GM12878 (cell line): ENCODE data around the gene POLR1G. TPM values are rescaled to one million over a fixed set of nuclear protein-coding genes. Genes with fewer than 3 reads are reported as not detected.

ENCODE experiments used
- BHLHE40 ChIP-seq, 2 experiments: fragments of 450-650 bp in 1 of 2; IDR thresholded peaks; 2 replicates each; pipeline ENCODE4 v1.6.1; 2011 to 2017; ENCODE audit warnings: low read depth in 2 of 2, borderline replicate concordance in 1 of 2, improper control_type of control experiment in 1 of 2, low read length in 1 of 2, mild to moderate bottlenecking in 1 of 2
- CREM ChIP-seq: IDR thresholded peaks from 2 replicates; pipeline ENCODE4 v1.6.1; 2014; ENCODE audit warnings: antibody characterized with exemption, low read depth
- DPF2 ChIP-seq: fragments of 450-650 bp; IDR thresholded peaks from 2 replicates; pipeline ENCODE4 v1.6.1; 2017; ENCODE audit warnings: mild to moderate bottlenecking
- E2F8 ChIP-seq: fragments of 450-650 bp; IDR thresholded peaks from 2 replicates; pipeline ENCODE4 v1.6.1; 2018; ENCODE audit warnings: mild to moderate bottlenecking, low read depth, moderate library complexity; ENCODE audit not compliant: partially characterized antibody
- ETV6 ChIP-seq, 2 experiments: fragments of 450-650 bp in 1 of 2; IDR thresholded peaks in 1 of 2; conservative IDR thresholded peaks in 1 of 2; 2 replicates each; pipeline ENCODE4 v1.6.1; 2014; ENCODE audit warnings: antibody characterized with exemption in 1 of 2, borderline replicate concordance in 1 of 2, low read depth in 1 of 2, mild to moderate bottlenecking in 1 of 2, moderate library complexity in 1 of 2
- HCFC1 ChIP-seq: fragments of 150-350 bp; IDR thresholded peaks from 2 replicates; pipeline ENCODE4 v1.6.1; 2014; ENCODE audit warnings: low read length
- MLLT1 ChIP-seq: fragments of 450-650 bp; IDR thresholded peaks from 2 replicates; pipeline ENCODE4 v1.6.1; 2016; ENCODE audit warnings: mild to moderate bottlenecking
- NFIC ChIP-seq: IDR thresholded peaks from 2 replicates; pipeline ENCODE4 v1.6.1; 2012; ENCODE audit warnings: low read depth, mild to moderate bottlenecking, inconsistent platforms, low read length, moderate library complexity
- NR2C1 ChIP-seq: fragments of 450-650 bp; IDR thresholded peaks from 2 replicates; pipeline ENCODE4 v1.6.1; 2017; ENCODE audit warnings: antibody characterized with exemption, mild to moderate bottlenecking, moderate library complexity
- PAX5 ChIP-seq: IDR thresholded peaks from 2 replicates; pipeline ENCODE4 v1.6.1; 2011; ENCODE audit warnings: low read depth, low read length, borderline replicate concordance
- RAD21 ChIP-seq: IDR thresholded peaks from 2 replicates; pipeline ENCODE4 v1.6.1; 2011; ENCODE audit warnings: mild to moderate bottlenecking, low read depth, low read length, moderate library complexity; ENCODE audit not compliant: insufficient read depth
- RELB ChIP-seq: fragments of 450-650 bp; IDR thresholded peaks from 2 replicates; pipeline ENCODE4 v1.6.1; 2017; ENCODE audit warnings: low read depth, mild to moderate bottlenecking, moderate library complexity
- SKIL ChIP-seq: fragments of 450-650 bp; IDR thresholded peaks from 2 replicates; pipeline ENCODE4 v1.6.1; 2017; ENCODE audit warnings: mild to moderate bottlenecking, low read depth, inconsistent platforms; ENCODE audit not compliant: poor library complexity, severe bottlenecking
- SMARCA5 ChIP-seq: fragments of 450-650 bp; IDR thresholded peaks from 2 replicates; pipeline ENCODE4 v1.6.1; 2017; ENCODE audit warnings: mild to moderate bottlenecking
- ZBTB11 ChIP-seq: fragments of 450-650 bp; formaldehyde crosslinking; IDR thresholded peaks from 2 replicates; pipeline ENCODE4 v1.5.0; 2022; ENCODE audit warnings: mild to moderate bottlenecking, missing genetic modification characterization
- ZNF207 ChIP-seq: fragments of 450-650 bp; IDR thresholded peaks from 2 replicates; pipeline ENCODE4 v1.6.1; 2014; ENCODE audit warnings: antibody characterized with exemption, mild to moderate bottlenecking, borderline replicate concordance
- polyA plus RNA-seq, 11 experiments: library from polyadenylated mRNA; depleted of rRNA in 4 of 11; unstranded in 6 of 11; stranded (reverse) in 5 of 11; fragments of >200 nt; fragmentation: Nextera tagmentation in 4 of 11; fragmentation: Illumina TruSeq in 1 of 11; extraction: Ambion mirVana in 4 of 11; extraction: Trizol in 1 of 11; gene quantifications; 1 replicate in 1 of 11; 2 replicates in 10 of 11; pipeline versions ENCODE4 v1.2.1 to v1.2.3, GENCODE V29; 2011 to 2016; ENCODE audit warnings: inconsistent platforms in 2 of 11, missing spikeins in 2 of 11, low read depth in 1 of 11
- total RNA-seq, 4 experiments: library from RNA; depleted of rRNA in 3 of 4; stranded (reverse); fragments of >200 nt in 3 of 4; fragmentation: Illumina TruSeq in 1 of 4; extraction: Trizol in 1 of 4; gene quantifications; 2 replicates each; pipeline versions ENCODE4 v1.2.1 to v1.2.3, GENCODE V29; 2013 to 2021

Gene POLR1G
- total and polyA plus RNA-seq, 10 of the 15 experiments (the other 5 are each of a cell fraction or from before 2014, with no cell fraction given): 2.0 to 30.9 (median 20.5) TPM

- TF ChIP-seq BHLHE40 (IDR thresholded peaks at IDR 0.05; ENCODE audit: borderline replicate concordance in 1 of 2, low read depth in 2 of 2, low read length in 1 of 2): 0 out of 4 replicates have a peak, but pooled peaks of 1 of the 2 experiments have one; percentile 34
- peak; percentile 50; the same call in 1 of the 2 replicates for TF ChIP-seq MLLT1
- TF ChIP-seq DPF2: peak; percentile 74
- peak; percentile 20 for TF ChIP-seq SKIL
- TF ChIP-seq PAX5: no peak
- no peak for TF ChIP-seq NR2C1
- TF ChIP-seq SMARCA5: no peak
- TF ChIP-seq RELB: peak; percentile 91
- TF ChIP-seq CREM: peak; percentile 92
- TF ChIP-seq NFIC: no peak
- no peak for TF ChIP-seq ZNF207
- peak in 1 of 2 experiments; percentile 45; a peak in 2 of 4 replicates for TF ChIP-seq ETV6 (conservative IDR thresholded peaks at IDR 0.05 in 1 of 2, IDR thresholded peaks at IDR 0.05 in 1 of 2; ENCODE audit: borderline replicate concordance in 1 of 2, low read depth in 1 of 2)
- TF ChIP-seq HCFC1: no peak
- no peak for TF ChIP-seq ZBTB11 (CRISPR knock-in tag)
- TF ChIP-seq E2F8: no peak
- TF ChIP-seq RAD21: no peak
Measured at GRCh38 chr19:45443462-45444317, 37.2 kb downstream of the POLR1G start (continued).
